HEK293 (cell line): Measurements from ENCODE around the gene RPP25L.

Source experiments
- ZBTB20 ChIP-seq: fragments of 450-650 bp; formaldehyde crosslinking; IDR thresholded peaks from 2 replicates; pipeline ENCODE4 v1.5.1; 2016; ENCODE audit warnings: missing biosample characterization, missing genetic modification characterization
- ZBTB8A ChIP-seq: fragments of 450-650 bp; formaldehyde crosslinking; IDR thresholded peaks from 2 replicates; pipeline ENCODE4 v1.5.1; 2016; ENCODE audit warnings: missing biosample characterization, missing genetic modification characterization
- TF ChIP-seq, protein P1 (sequence below): fragments of 450-650 bp; formaldehyde crosslinking; IDR thresholded peaks from 2 replicates; pipeline ENCODE4 v1.5.1; 2016; ENCODE audit warnings: missing biosample characterization, missing genetic modification characterization
- TF ChIP-seq, protein P2 (sequence below): fragments of 450-650 bp; formaldehyde crosslinking; IDR thresholded peaks from 2 replicates; pipeline ENCODE4 v1.5.1; 2016; ENCODE audit warnings: missing biosample characterization, missing genetic modification characterization

DNA sequence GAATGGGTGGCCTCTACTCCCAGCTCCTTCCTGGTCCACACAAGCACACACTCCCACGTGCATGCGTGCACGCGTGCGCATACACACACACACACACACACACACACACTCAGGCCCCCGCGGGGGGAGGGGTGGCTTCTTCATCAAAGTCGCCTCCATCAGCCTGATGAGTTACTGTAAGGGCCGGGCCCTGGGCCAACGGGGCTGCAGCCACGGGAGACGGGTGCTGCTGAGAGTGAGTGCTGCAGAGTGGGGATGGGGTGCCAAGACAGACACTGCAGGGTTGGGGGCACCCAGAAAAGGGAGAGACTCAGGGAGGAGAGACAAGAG is 40.5 kb downstream of the RPP25L start:
- TF ChIP-seq ZBTB20 (tag by site-specific recombination) (no peak), ZBTB8A (tag by site-specific recombination) (no peak)
- TF ChIP-seq, protein P1, sequence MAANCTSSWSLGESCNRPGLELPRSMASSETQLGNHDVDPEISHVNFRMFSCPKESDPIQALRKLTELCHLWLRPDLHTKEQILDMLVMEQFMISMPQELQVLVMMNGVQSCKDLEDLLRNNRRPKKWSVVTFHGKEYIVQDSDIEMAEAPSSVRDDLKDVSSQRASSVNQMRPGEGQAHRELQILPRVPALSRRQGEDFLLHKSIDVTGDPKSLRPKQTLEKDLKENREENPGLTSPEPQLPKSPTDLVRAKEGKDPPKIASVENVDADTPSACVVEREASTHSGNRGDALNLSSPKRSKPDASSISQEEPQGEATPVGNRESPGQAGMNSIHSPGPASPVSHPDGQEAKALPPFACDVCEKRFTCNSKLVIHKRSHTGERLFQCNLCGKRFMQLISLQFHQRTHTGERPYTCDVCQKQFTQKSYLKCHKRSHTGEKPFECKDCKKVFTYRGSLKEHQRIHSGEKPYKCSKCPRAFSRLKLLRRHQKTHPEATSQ (tag by site-specific recombination): no peak
- TF ChIP-seq, protein P2, sequence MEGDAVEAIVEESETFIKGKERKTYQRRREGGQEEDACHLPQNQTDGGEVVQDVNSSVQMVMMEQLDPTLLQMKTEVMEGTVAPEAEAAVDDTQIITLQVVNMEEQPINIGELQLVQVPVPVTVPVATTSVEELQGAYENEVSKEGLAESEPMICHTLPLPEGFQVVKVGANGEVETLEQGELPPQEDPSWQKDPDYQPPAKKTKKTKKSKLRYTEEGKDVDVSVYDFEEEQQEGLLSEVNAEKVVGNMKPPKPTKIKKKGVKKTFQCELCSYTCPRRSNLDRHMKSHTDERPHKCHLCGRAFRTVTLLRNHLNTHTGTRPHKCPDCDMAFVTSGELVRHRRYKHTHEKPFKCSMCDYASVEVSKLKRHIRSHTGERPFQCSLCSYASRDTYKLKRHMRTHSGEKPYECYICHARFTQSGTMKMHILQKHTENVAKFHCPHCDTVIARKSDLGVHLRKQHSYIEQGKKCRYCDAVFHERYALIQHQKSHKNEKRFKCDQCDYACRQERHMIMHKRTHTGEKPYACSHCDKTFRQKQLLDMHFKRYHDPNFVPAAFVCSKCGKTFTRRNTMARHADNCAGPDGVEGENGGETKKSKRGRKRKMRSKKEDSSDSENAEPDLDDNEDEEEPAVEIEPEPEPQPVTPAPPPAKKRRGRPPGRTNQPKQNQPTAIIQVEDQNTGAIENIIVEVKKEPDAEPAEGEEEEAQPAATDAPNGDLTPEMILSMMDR (tag by site-specific recombination): no peak
